GM19397 (cell line): Measurements from ENCODE around the gene SLC25A15.
"Not testable (repeated sequence)": the region's sequence is repeated elsewhere in the genome, so short reads cannot be mapped to it uniquely, and the experiment has no call there.

ENCODE experiments used
- ATAC-seq: cut with Tn5 transposase; IDR thresholded peaks from one replicate; pipeline ENCODE4 v1.9.1; 2021; ENCODE audit warnings: mild to moderate bottlenecking, moderate library complexity; ENCODE audit not compliant: unreplicated experiment

The SLC25A15 gene

DNA sequence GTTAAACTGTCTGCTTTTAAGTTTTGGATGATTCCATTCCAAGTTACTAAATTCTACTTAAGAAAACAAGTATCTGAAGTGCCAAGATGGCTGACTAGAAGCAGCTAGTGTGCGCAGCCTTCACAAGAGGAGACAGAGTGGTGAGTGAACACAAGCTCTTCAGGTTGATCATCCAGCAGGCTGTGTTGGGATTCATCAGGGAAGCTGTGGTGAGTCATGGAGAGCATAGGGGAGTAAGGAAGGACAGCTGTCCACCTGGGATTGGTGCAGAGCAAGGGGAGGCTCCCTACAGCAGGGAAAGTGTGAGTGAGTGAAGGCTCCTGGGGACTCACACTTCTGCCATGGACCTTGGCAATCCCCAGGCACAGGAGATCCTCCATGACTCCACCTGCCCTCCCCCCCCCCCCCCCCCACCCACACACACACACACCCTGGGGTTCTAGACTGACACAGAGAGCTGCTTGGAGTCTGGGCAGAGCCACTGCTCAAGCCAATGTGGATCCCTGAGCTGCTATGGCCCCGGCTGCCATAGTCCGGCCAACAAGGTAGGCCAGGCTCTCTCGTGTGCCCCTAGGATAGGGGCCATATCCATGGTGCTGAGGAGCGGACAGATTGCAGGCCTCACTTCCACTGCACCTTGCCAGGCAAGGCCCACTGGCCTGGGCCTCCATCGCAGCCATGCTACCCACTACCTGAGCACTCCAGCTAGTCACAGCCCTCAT lies 23.5 kb downstream of the SLC25A15 start:
- ATAC-seq = no peak

DNA sequence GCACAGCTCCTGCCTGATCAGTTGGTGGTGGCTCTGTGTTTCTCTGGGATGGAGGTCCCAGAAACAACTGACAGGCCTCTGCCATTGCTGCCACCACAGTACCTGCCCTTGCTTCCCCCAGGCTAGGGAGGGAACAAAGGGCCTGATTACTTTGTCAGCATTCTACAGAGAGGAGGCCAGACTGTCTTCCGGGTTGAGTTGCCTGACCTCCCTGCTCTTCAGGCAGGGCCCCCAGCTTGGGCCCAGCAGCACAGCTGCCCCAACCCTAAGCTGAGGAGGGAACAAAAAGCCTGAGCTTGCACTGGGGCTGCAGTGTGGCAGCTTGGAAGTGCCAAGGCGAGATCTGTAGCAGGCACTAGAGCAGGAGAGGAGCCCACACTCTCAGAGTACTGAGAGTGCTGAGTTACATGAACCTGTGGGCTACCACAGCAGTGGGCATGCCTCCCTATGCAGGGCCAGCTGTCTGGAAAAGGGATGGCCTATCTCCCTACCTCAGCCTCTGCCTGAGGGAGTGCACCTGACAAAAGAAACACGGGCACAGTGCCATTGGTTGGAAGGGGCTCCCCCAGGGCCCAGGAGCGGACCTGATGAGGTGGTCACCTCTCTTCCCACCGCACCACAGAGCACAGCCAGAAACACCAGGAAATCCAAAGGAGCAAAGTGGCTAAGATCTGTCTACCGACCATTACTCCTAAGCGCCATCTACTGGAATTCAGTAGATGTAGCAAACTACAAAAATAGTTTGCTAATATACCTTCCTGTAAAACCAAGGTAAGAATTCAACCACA lies 24.4 kb downstream of the SLC25A15 start:
- no peak for ATAC-seq

DNA sequence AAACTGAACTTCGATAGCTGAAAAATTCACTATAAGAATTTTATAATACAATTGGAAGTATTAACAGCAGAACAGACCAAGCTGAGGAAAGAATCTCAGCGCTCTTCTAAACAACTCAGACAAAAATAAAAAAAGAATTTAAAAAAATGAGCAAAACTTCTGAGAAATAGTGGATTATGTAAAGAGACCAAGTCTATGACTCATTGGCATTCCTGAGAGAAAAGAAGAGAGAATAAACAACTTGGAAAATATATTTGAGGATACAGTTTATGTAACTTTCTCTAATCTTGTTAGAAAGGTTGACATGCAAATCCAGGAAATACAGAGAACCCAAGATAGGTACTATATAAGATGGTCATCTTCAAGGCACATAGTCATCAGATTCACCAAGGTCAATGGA lies 25.4 kb downstream of the SLC25A15 start:
- no peak for ATAC-seq

DNA sequence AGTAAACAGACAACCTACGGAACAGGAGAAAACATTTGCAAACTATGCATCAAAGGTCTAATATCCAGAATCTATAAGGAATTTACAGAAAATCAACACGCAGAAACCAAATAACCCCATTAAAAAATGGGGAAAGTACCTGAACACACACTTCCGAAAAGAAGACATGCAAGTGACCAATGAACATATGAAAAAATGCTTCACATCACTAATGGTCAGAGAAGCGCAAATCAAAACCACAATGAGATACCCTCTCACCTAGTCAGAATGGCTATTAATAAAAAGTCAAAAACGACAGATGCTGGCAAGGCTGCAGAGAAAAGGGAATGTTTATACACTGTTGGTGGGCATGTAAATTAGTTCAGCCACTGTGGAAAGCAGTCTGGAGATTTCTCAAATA lies 29.5 kb downstream of the SLC25A15 start:
- ATAC-seq = no peak

DNA sequence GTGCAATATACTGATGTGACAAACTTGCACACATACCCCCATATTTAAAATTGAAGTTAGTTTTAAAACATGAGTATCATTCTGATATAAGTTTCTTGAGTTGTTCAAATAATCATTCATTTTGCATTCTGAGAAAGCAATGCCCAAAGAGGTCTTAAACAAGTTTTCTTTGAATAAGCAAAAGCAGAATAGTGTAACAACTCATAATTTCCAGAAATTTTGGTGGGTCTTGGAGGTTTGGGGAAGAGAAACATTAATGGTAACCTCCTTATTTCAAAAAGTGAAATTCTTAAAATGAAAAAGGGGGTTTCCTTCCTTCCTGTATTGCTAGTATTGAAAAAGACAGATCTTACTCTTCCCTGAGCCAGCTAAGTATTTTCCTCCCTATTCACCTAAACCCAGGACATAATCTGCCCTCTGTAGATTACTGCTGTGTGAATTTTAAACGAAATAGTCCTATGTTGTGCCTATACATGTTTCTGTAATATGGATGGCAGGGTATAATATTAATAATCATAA lies 30.4 kb downstream of the SLC25A15 start:
- ATAC-seq = no peak

DNA sequence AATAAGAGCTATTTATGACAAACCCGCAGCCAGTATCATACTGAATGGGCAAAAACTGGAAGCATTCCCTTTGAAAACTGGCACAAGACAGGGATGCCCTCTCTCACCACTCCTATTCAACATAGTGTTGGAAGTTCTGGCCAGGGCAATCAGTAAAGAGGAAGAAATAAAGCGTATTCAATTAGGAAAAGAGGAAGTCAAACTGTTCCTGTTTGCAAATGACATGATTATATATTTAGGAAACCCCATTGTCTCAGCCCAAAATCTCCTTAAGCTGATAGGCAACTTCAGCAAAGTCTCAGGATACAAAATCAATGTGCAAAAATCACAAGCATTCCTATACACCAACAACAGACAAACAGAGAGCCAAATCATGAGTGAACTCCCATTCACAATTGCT lies 50.3 kb downstream of the SLC25A15 start:
- not testable (repeated sequence) for ATAC-seq

DNA sequence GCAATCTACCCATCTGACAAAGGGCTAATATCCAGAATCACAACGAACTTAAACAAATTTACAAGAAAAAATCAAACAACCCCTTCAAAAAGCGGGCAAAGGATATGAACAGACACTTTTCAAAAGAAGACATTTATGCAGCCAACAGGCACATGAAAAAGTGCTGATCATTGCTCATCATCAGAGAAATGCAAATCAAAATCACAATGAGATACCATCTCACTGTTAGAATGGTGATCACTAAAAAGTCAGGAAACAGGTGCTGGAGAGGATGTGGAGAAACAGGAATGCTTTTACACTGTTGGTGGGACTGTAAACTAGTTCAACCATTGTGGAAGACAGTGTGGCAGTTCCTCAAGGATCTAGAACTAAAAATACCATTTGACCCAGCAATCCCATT lies 51.5 kb downstream of the SLC25A15 start:
- ATAC-seq = not testable (repeated sequence)
